ENCODE results near the gene PADI3. TPM values are rescaled to one million over a fixed set of nuclear protein-coding genes. Genes with fewer than 3 reads are reported as not detected.

Gene PADI3
- total RNA-seq, 4 donors from 2014 or later: not detected

DNA sequence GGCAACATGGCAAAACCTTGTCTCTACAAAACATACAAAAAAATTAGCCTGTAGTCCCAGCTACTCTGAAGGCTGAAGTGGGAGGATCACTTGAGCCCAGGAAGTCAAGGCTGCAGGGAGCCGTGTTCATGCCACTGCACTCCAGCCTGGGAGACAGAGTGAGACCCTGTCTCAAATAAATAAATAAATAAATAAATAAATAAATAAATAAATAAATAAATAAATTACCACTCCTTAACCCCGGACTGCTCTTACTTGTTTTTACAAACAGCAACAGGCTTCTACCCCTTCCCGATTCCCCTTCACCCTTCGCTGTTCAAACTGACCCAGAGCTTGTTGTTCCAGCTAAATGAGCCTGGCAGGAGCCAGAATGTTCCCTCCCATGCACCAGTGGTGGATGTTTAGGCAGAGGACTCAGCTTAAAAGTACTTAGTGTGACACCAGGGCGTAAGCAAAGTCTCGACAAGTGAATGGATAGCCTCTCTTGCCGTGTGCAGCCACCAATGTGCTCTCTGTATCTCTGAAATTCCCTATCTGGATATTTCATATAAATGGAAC lies 21.5 kb upstream of the PADI3 start:
- TF ChIP-seq, protein P1, sequence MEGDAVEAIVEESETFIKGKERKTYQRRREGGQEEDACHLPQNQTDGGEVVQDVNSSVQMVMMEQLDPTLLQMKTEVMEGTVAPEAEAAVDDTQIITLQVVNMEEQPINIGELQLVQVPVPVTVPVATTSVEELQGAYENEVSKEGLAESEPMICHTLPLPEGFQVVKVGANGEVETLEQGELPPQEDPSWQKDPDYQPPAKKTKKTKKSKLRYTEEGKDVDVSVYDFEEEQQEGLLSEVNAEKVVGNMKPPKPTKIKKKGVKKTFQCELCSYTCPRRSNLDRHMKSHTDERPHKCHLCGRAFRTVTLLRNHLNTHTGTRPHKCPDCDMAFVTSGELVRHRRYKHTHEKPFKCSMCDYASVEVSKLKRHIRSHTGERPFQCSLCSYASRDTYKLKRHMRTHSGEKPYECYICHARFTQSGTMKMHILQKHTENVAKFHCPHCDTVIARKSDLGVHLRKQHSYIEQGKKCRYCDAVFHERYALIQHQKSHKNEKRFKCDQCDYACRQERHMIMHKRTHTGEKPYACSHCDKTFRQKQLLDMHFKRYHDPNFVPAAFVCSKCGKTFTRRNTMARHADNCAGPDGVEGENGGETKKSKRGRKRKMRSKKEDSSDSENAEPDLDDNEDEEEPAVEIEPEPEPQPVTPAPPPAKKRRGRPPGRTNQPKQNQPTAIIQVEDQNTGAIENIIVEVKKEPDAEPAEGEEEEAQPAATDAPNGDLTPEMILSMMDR (IDR thresholded peaks at IDR 0.05; ENCODE audit: low read depth): no peak

DNA sequence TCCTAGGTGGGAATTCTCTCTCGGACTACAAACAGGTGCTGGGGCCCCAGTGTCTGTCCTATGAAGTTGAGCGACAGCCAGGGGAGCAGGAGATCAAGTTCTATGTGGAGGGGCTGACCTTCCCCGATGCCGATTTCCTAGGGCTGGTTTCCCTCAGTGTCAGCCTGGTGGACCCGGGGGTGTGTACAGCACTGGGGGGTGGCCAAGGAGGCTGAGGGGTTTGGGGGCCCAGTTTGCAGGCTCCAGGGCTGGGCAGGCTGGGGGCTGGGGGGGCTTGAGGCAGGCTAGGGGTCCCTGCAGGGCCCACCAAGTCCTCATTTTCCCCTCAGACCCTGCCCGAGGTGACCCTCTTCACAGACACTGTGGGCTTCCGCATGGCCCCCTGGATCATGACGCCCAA lies 20.3 kb upstream of the PADI3 start:
- TF ChIP-seq, protein P1 (IDR thresholded peaks at IDR 0.05; ENCODE audit: low read depth): no peak

DNA sequence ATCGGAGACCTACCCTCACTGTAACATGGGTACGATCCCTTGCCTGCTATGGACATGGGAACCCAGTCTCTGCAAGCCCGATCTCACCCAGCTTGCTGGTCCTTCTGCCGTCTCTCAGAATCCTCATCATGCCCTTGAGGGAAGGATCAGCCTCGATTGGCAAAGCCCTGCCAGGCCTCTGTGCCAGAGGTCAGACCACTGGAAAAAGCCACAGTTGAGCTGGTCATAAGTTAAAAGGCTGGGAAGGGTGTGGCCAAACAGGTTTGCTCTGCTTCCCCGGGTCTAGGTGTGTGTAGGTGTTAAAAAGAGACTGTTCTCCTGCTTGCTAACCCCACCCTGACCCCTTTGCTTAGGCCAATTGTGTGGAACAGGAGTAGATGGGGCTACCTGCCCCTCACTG lies 19.5 kb upstream of the PADI3 start:
- TF ChIP-seq, protein P1 (IDR thresholded peaks at IDR 0.05; ENCODE audit: low read depth): no peak

DNA sequence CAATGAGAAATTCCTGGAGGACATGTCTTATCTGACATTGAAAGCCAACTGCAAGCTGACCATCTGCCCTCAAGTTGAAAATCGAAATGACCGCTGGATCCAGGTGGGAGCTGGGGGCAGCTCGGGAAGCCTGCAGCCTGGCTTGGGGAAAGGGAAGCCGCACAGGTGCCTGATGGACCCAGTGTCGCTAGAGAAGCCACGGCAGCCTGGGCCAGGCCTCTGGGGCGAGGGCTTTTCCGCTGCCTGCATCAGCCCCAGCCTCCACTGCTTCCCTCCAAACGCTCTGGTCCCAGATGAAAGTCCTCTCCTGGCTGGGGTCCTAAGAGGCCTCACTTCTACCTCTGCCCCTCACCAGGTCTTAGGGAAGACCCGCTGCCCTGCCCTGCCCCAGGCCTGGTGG lies 18.8 kb upstream of the PADI3 start:
- TF ChIP-seq, protein P1 (IDR thresholded peaks at IDR 0.05; ENCODE audit: low read depth): no peak

DNA sequence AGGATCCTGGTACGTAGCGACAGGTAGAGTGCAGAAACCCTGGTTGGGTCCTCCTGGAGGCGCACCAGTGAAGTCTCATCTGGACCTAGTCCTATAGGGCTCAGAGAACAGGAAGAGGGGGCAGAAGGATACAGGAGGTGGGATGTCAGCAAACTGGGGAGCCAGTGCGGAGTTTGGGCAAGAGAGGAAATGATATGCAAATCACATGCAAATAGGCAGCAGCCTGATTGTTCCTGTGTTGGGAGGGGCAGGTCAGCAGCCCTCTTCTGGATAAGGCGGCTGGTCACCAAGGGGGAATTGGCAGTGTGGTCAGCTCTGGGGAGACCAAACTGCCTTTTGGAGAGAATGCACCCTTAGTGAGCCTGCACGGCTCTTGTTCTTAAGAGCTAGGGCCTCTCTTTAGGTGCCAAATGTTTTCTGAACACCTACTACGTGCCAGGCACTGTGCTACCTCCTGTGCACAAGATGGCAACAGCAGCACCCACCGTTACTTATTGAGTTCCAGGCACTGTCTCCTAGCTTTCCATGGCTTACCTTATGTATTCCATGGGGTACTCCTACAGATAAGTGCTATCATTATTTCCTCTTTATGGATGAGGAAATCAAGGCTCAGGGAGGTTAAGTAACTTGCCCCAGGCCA lies 18.1 kb upstream of the PADI3 start:
- TF ChIP-seq, protein P1 (IDR thresholded peaks at IDR 0.05; ENCODE audit: low read depth): no peak

DNA sequence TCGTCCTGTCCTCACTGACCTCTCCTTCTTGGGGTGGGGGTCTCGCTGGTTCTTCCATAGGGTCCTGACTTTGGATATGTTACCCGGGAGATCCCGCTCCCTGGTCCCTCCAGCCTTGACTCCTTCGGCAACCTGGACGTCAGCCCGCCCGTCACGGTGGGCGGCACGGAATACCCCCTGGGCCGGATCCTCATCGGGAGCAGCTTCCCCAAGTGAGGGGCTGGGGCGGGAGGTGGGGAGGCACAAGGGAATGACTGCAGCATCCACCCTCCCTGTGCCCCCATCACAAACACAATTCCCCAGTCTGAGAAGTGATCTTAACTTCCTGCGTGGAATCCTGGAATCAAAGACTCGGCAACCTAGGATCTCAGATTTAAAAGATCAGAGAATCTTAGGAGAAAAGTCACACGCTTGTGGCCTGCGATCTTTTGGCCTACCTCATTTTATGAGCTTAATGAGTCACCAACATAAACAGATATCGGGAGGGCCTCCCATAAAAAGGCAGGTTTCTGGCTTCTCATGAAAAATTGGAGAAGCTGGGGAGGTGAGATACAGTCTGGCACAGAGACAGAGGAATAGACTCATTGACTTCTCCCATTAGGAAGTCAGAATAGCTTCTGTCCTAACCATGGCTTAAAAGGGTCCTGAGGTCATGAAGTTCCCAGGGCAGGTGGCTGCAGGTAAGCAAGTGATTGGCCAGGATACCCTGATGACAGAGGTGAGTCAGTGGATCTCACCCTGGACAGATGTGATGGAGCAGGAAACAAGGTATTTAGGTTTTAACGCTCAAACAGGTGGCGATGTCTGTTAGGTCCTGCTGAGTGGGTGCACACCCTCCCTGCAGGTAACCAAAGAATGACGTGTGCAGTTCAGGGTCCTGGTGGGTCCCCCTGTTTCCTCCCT lies 15.9 kb upstream of the PADI3 start:
- TF ChIP-seq, protein P1 (IDR thresholded peaks at IDR 0.05; ENCODE audit: low read depth): no peak

DNA sequence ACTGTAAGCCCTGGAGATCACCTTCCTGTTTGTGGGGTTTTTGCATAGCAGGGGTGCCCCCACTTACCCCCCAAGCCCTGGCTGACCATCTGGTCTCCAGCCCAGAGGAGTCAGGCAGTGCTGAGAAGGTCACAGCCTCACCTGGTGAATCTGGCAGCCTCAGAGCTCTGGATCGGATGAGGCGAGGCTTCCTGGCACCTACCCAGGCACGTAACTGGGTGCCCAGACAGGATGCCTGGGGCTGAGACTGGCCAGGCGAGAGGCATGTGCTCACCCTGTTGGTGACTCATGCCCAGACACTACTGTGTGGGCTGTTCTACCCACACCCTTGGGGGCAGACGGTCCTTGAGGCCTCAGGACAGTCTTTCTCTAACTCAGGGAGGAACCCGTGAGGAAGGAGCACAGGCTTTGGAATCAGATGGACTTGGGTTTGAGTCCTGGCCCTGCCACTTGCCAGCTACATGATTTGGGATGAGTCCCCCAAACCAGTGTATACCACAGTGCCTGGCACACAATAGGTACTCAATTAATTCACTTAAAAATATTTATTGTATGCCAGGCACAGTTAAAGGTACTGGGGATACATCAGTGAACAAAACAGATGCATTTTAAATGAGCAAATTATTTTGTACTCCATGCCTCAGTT lies 15.1 kb upstream of the PADI3 start:
- TF ChIP-seq, protein P1 (IDR thresholded peaks at IDR 0.05; ENCODE audit: low read depth): no peak
